T-helper 1 cell (primary cell): ENCODE data around the gene BNC2.

Source experiments
- DNase-seq, 5 donors: peaks; one replicate each; pipeline ENCODE4 v3.0.0-alpha.2; 2012 to 2020

BNC2 gene

GRCh38 chr9:16593746-16594145 lies 276.7 kb downstream of the BNC2 start:
- DNase-seq = no peak

DNA sequence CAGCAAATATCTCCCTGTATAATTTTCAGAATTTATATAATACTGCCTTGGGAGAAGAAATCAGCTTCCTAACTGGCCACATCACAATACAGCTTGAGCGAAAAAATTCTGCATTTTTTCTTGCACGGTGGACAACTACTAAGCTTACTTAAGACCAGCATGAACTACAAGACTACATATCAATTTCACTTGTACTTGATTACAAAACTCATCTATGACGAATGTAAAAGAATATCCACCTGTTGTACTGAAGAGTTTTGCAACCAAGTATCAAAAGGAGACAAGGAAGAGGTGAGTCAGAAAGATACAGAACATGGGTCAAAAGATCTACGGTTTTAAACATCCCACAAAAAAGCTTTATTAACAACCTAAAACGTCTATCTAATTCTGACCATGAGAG lies 279.4 kb downstream of the BNC2 start:
- no peak for DNase-seq

DNA sequence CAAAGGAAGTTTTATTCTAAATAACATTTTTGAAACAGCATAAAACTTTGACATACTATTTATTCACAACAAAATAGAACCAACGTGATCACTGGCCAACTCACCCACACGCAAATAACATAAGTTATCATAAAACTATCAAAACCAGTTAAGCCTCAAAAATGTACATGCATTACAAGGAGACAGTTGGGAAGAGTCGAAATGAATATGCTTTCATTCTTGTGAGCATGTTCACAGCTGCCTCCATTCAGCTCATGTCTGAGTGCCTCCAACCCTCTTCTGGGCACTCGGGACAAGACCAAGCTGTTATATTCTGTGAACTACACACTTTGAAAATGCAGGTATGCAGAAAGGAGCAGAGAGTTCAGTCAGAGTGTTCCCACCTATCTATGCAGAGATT lies 284.9 kb downstream of the BNC2 start:
- no peak for DNase-seq

DNA sequence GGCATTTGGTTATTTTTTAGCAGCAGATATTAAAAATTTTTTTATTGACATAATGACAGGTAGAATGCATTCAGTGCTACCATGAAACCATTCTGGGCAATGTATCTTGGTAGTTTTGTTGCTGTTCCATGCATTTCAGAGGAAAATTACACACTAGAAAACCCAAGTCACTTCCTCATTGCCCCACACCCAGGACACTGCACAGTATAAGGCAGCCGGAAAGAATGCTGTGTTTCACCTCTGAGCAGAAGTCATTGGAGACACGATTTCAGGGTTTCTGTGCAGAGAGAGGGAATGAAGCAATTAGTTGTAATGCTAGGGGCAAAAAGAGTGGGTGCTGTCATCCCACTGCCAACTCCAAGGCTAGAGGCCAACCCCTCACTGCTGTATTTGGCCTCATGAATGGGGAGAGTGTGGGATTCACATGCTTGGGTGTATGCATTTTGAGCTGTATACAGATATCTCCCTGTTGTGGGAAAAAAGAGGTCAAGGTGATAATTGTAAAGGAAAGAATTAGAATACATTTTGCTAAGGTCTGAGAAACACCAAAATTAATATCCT lies 290.5 kb downstream of the BNC2 start:
- no peak for DNase-seq

DNA sequence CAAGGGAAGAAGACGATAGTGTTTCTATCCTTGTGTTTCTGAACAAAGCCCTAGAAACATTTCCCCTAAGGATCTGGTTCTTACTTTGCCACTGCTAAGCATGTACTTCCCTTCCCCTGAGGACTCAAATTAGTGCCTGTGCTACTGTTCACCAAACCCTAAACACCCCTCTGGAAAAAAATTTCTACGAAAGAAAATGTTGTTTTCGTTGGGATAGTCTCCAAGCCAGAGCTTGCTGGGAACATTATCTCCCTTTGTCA lies 294.6 kb downstream of the BNC2 start:
- no peak for DNase-seq

GRCh38 chr9:16575142-16575985 lies 295.1 kb downstream of the BNC2 start:
- DNase-seq = no peak

GRCh38 chr9:16572005-16572734 lies 298.3 kb downstream of the BNC2 start:
- no peak for DNase-seq

GRCh38 chr9:16571127-16571802 lies 299.2 kb downstream of the BNC2 start:
- no peak for DNase-seq

- no peak for DNase-seq
Measured at GRCh38 chr9:16563446-16563845, 307.0 kb downstream of the BNC2 start.

DNA sequence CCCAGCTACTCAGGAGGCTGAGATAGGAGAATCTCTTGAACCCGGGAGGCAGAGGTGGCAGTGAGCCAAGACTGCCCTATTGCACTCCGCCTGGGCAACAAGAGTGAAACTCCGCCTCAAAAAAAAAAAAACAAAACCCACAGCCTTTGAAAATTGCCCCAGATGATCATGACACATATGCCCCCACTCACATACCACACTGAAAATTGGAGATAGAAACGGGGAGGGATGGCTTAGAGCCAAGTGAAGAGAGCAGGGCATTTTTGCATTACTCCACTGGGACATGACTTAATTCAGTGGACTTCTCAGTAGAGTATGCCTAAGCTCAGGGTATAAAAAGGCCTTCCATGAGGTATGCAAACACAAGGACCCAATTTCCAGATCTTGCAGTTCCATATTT lies 309.3 kb downstream of the BNC2 start:
- no peak for DNase-seq

- no peak for DNase-seq
Measured at GRCh38 chr9:16559418-16560188, 310.9 kb downstream of the BNC2 start.

DNA sequence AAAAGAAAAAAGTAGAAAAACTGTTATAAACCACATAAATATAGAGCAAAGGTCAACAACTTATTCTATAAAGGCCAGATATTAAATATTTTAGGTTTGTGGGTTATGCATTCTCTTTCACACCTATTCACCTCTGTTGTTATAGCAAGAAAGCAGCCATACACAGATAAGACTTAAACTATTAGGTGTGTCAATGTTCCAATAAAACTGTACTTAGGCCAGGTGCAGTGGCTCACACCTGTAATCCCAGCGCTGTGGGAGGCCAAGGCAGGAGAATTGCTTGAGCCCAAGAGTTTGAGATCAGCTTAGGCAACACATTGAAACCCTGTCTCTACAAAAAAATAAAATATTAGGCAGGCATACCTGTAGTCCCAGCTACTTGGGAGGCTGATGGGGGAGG lies 314.7 kb downstream of the BNC2 start:
- no peak for DNase-seq

- no peak for DNase-seq
Measured at GRCh38 chr9:16553869-16554540, 316.5 kb downstream of the BNC2 start.

DNA sequence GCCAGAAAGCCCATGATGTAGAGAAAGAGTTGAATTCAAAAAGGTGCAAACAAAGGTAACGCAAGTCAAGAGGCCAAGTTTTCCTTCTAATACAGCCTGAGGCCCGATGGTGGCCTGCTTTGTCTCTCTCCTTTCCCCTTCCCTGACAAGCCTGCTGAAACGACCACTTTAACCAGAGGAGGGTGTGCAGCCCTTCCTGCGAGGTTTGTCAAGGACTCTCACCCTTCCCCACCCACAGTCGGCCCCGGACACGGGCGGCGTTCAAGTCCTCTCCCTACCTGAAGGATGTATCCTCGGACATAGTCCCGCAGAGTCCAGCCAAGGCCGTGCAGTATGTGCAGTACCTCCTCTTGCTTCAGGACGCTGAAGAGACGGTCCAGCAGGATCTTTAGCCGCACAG lies 318.2 kb downstream of the BNC2 start:
- DNase-seq = no peak

DNA sequence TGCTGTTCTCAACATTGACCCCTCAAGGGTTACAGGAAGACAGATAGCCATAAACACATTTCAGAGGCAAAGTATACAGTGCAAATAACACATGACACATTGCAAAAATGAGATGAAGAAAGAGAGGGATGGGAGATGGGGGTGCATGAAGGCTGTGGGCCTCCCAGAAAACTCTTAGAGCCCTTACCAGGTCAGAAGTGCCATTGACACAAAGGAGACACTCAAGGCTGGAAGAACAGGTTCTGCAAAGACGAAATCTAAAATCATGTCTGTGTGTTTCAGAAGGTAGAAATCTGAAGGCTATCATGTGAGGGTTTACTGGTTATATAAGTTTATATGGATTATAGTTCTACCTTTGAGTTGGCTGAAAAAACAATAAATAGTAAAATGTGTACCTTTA lies 318.8 kb downstream of the BNC2 start:
- no peak for DNase-seq

DNA sequence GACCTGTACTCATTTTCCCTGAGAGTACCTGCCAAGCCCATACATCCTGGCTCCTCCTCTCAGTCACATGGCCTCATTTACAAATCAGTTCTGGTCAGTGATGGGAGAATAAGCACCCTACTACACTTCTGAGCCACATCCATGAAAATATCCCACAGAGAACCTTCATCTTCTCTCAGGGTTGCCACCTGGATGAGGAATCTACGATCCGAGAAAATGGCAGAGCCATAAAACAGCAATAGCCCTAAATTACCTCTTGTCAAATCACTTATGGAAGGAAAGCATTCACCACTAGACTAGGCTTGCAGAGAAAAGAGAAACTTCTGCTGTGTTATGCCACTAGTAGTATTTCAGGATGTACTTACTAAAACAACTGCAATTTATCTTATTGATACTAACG lies 324.8 kb downstream of the BNC2 start:
- no peak for DNase-seq

DNA sequence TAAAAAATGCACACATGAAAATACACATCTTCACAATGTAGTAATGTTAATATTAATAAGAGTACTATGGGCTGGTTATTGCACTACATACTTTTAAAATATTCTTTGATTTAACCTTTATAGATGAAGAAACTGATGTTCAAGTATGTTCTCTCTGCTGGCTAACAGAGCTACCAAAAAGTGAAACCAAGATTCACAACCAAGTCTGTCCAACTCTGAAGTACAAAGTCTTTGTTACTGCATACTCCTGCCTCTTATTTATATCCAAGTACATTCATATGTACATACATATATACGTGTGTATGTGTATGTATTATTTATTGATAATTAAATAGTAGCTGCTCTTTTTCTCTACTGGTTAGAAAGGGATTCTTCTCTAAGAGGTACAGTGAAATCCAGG lies 325.6 kb downstream of the BNC2 start:
- no peak for DNase-seq

DNA sequence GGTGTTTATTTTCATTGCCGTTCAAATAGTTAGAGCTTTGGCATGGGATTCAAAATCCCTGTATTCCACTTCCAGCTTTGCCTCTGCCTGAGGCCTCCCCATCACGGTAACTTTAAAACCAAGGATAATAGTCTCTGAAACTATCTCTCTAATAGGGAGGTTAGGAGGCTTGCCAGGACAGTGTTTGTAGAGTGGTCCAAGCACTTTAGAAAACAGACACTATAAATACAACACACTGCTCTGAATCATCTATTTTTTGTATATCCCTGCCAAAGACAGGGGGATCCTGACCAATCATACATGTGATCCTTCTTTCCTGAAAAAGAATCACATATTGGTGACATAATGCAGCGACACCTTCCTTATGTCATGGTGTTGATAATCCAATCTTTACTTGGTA lies 326.8 kb downstream of the BNC2 start:
- no peak for DNase-seq

DNA sequence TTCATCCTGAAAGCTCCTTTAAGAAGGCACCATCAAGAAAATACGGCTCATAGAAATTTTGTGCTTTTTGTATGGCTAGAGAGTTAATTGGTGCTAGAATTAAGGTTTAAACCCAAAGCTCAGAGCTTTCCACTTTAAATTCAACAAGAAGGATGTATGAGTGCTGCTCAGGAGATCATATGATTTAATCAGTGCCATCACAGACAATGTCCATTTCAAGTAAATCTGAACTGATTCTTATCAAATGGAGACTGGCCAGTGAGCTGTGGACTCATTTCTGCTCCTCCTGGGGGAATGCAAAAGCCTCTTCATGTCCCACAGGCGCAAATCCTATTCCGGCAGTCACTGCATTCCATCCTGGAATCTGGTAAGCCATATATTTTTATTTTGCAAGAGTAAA lies 327.2 kb downstream of the BNC2 start:
- no peak for DNase-seq

- no peak for DNase-seq
Measured at GRCh38 chr9:16542290-16542689, 328.2 kb downstream of the BNC2 start.

DNA sequence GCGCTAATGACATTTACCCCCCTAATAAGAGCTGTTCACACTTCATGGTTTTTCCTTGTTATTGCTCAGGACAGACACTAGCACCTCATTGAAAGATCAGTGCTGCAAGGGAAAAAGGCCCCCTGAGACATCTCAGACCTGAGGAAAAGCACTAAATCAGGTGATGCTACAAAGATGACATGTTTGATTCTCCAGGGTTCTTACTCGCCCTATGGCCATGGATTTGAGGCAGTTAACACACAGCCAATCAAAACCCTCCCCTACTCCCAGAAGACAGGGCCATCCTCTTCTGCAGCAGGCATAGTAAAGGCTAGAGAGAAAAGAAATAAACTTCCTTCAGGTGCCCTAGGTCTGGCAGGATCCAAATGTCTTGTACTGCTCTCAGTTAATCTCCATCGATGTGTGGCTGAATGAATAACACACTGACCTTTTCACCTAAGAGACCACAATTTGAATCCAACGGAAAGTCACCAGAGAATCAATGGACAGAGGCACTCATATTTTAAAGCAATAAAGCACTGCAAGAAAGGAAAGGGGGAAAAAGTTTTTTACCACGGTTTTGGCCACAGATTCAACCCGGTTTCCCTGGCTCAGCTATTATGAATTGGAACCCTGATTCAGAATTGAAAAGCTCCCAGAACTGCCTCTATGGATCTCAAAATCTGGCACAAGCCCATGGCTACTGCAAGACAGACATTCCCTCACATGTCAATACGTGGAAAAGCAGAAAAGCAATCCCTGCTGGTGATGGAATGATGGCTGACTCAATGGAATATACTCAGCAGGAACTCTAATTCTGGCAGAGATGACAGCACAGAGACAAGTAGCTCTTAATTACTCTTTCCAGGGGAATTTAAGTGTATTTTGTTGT lies 329.5 kb downstream of the BNC2 start:
- DNase-seq = no peak
